AG20443 (cell line): ENCODE measurements around the gene HMCN2.
A peak's percentile ranks its signal among the peaks of the same experiment; 100 is the strongest.
"Not testable (repeated sequence)": the region's sequence is repeated elsewhere in the genome, so short reads cannot be mapped to it uniquely, and the experiment has no call there.

ENCODE experiments used
- DNase-seq: peaks from one replicate; pipeline ENCODE4 v3.0.0; 2012; ENCODE audit warnings: low spot score, mixed read lengths

The HMCN2 gene

DNA sequence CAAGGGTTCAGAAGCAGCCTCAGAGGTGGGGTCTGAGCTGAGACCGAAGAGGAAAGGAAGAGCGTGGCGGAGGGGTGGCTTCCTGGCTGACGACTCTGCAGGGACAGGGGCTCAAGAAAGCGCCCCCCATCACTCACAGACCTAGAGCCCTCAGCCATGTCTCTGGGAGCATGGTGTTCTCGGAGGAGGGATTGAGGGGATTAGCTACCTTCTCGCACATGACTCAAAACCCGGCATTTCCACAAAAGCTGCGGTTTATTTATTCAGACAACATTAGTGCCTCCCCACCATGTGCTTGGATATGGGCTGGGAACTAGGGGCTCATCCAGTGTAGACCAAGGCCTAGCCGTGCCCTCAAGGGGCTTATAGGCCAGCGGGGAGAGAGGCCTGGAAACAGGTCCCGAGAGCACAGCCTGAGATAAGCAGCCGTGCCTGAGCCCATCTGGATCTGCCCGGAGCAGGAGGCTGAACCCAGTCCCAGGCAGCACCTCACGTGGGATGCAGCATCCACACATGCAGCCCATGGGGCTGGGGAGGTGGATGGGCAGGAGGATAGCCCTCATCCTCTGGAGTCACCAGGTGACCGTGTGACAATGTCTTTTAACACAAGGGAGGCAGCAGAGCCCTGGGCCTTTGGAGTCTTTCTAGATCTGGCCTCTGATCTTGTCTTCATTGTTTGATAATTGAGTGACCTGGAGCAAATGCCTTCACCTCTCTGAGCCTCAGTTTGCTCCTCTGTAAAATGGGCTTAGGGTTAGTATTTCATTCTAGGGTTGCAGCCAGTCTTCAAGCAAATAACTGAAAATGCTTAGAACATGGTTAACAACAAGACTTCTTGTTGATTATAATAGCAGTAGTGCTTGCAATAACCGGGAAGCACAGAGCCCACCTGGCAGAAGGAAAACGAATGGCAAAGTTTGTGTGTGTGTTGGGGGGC is 878 bp upstream of the HMCN2 start:
- DNase-seq = peak; percentile 8

DNA sequence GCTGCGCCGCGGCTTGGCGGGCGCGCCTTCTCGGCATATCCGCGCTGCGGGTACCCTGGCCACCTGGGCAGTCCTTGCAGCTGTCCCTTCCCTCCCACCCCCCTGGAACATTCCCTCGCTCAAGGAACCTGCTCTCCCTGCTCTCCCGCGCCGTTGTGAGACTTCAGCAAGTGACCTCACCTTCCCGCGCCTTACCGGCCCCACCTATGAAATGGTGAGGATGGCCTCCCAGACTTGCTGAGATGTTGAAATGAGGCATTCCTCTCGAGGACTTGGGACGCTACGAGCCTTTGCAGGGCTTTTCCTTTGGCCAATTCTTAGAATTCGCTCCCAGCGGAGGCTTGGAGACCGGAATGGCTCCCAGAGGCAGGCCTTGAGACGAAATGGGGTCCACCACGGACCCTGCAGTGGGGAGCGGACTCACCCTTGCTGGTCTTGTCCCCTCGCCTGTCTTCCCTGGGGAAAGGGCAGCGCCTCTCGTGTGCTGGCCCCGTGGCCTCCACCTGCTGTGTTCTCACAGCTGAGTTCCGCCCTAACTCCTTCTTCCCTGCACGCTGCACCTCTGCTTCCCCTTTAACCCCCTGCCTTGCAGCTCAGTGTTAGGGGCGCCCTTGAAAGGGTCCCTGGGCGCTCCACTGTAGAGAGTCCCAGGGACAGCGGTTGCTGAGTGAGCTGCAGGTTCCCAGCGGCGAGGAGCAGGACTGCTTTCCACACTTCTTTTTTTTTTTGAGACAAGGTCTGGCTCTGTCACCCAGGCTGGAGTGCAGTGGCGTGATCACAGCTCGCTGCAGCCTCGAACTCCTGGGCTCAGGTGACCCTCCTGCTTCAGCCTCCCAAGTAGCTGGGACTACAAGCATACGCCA is 907 bp downstream of the HMCN2 start:
- DNase-seq = peak; percentile 22

DNA sequence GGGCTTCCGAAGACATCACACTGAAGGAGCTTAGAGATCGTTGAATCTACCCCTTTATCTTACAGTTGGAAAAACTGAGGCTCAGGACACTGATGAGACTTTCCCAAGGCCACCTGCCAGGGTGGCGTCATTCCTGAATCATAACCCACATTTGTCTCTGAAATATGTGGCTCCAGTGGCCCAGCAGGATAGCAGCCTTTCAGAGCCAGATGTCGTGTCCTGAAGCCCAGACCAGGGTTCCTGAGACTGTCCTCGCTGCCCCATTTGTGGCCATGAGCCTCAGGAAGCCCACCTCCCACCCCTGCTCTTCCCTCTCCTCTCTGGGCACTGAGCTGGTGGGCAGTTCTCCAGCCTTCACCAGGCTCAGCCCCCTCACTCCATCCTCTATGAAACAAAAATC is 2.4 kb downstream of the HMCN2 start:
- DNase-seq = peak; percentile 45

DNA sequence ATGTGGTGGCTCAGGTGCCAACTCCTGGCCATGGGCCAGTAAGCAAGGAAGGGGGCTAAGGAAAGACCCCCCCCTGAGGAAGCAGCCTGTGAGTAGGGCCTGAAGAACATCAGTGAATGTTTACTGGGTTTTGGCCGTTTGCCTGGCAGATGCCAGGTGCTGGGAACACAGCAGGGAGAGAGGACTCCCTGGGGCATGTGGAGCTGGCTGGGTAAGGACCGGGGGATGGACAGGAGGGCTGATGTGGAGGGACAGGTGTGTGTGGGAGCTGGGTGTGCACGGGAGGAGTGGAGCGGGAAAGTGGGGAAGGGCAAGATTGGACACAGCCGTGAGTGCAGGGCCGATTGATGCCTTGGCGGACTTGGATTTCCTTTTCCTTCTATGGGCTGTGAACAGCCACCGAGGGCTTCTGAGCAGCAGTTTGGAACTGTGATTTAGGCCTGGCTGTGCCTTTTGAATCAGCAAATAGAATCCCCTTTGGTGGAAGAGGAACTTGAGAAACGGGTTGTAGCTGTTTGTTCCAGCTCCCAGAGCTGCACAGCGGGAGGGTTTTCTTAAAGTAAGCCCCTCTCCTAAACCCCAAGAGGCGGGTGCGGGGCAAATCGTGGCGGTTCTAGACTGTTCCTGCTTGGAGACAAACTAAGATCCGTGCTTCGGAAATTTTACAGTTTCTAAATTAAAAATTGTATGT is 3.1 kb downstream of the HMCN2 start:
- DNase-seq = no peak

DNA sequence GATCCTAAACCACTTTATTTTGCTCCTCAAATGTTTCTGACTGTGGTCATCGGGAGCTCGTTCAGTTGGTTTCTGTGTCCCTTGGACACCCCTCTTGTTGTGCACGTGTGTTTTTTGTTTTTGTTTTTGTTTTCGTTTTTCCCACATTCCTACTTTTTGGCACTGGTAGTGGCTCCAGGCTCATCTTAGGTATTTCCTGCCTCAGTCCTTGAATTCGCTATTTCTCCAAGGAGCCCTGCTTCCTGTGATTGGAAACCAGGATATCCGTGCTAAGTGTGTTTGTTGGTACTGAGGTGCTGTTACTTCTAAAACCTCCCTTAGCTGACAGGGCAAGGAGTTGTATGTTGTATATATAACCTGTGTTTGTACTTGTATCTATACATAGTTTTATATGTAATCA is 5.9 kb downstream of the HMCN2 start:
- DNase-seq = no peak

DNA sequence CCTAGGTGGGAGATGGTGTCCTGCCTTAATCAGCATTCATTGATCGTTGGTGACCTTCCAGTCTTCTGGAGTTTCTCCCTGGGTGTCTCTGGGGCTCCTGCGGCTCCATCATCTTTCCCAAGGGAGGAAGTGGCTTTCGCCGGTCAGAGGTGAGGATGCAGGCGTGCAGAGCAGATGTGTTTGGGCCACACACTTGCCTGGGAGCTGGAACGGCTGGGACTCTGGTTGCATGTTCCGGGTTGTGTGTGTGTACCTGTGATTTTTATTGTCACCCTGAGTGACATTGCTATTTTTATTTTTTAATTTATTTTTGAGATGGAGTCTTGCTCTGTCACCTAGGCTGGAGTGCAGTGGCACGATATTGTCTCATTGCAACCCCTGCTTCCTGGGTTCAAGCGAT is 9.6 kb downstream of the HMCN2 start:
- DNase-seq = no peak

DNA sequence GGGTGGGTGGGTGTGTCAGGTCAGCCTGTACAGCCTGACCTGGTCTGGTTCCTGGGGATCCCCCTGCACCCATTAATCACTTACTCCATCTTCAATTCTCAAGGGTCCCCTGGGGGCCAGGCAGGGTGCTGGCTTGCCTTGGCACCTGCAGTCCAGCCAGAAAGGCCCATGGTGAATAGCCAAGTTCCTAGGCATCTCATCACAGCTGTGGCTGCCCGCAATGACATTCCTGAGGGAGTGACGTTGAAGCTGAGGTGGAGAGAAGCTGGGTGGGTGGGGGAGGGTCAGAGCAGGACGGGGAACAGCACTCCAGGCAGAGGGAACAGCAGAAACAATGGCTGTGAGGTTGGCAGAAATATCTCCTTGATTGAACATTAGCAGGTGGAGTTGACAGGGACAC is 10.6 kb downstream of the HMCN2 start:
- no peak for DNase-seq

DNA sequence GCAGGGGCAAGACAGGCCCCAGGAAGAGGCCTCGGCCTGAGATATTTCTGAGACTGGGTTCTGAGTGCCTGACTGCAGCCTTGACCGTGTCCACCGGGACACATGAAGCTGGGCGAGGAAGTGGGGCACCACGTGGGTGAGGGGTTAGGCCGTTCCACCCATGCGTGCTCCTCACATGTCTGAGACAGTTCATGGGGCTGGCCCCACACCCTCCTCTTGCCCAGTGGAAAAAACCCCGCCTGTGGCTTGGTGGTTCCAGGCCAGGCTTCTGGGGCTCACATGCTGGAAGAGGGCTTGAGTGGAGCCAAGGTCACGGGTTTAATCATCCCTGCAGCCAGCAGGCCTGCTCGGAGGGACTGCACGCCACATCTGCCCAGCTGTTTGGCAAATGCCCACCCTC is 11.4 kb downstream of the HMCN2 start:
- no peak for DNase-seq

DNA sequence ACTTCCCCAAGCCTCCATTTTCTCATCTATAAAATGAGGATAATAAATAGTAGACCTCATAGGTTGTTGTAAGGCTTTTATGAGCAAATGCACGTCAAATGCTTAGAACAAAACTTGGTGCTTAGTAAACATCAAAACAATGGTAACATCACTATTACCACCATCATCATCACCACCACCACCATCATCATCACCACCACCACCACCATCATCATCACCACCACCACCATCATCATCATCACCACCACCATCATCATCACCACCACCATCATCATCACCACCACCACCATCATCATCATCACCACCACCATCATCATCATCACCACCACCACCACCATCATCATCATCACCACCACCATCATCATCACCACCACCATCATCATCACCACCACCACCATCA is 12.0 kb downstream of the HMCN2 start:
- DNase-seq = not testable (repeated sequence)

DNA sequence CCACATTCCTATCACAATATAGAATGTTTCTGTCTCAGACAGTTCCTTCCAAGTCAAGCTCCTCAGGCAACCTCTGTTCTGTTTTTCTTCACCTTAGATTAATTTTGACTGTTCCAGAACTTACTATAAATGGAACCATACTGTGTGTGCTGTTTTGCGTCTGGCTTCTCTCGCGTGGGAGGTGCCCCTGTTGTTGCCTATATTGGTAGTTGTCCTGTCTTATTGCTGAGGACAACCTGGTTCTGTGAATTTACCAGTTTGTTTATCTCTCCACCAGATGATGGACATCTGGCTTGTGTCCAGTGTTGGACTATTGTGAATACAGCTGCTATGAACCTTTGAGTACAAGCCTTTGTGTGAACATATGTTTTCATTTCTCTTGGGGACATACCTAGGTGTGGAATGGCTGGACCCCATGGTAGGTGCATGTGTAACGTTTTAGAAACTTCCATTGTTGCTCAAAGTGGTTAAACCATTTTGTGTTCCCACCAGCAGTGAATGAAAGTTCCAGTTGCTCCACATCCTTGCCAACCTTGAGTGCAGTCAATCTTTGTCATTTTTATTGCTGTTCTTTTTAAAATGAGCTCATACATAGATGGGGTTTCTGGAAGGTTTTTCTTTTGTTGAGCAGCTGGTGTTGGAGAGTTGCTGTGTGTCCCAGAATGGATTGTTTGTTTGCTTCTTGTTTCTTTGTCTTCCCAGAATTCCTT is 18.1 kb downstream of the HMCN2 start:
- DNase-seq = no peak

DNA sequence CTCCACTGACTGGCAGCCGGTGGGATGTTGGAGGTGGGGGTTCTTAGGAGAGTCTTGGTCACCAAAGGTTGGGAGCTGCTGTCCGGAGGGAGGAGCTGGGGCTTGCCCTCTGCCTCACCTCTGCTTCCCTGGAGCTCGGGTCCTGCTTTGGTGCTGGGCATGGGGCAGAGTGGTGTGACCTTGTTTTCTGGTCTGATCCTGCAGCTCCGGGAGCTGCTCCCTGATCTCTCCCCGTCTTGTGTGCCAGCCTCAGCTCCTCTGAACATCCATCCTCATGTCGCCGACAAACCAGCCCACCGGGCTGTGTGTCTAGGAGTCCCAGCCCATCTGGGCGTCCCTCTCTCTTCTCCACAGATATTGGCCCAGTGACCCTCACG is 18.7 kb downstream of the HMCN2 start:
- no peak for DNase-seq

DNA sequence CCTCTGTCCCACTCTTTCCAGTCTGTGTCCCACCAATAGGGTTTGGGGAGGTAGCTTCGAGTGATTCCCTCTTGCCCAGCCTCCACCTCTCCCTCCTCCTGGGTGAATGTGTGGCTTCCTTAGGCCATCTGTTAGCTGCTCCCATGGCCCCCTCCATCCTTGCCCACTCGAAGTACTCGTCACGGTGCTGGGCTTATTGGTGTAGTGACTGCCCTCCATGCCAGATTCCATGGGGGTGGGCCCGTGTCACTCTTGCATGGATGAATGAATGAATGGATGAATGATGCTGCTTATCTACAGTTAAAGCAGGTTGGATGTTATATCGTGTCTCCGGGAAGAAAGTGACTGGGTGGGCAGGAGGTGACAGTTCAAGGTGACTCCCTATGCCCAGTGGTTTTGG is 19.1 kb downstream of the HMCN2 start:
- no peak for DNase-seq

DNA sequence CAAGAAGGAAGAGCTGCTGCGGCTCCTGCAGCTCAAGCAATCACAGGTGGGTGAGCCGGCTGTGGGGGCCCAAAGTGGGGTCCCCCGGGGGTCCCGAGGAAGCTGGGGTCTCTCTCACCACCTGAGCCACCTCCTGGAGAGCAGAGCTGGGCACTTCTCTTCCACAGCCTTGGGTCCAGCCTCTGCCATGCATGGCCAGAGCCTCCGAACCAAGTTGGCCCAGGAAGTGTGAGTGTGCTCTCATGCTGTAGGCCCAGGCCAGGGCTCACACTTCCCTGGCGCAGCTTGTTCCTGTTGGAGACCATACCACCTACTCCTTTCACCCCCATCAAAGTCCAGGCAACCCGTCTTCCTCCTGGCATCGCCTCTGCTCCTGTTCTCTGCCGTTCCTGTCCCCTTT is 19.7 kb downstream of the HMCN2 start:
- DNase-seq = no peak

DNA sequence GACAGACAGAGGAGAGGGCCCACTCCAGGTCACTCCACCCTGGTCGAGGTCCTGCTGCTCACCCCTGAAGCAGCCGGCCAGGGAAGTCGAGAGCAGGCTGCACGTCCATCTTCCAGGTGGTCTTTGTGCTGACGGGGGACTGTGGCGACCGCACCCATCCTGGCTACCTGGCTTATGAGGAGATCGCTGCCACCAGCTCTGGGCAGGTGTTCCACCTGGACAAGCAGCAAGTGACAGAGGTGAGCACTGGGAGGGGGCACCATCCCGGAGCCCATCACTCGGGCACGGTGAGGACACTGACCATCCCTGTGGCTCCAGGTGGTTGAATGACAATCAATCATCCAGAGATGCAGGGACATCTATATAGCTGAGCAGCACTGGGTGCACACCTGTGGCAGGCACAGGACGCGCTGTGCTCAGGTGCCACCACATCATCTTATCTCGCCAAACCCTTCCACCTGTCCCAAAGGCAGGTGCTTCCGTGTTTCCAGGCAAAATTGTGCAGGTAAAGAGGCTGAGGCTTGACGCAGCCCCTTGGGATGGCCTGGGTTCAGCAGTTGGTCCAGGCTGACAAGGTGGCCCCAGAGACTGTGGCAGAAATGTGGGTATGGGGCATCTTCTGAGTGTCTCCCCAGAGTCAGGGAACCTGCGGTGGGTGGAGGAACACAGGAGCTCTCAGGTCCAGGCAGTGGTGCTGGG is 20.7 kb downstream of the HMCN2 start:
- no peak for DNase-seq

DNA sequence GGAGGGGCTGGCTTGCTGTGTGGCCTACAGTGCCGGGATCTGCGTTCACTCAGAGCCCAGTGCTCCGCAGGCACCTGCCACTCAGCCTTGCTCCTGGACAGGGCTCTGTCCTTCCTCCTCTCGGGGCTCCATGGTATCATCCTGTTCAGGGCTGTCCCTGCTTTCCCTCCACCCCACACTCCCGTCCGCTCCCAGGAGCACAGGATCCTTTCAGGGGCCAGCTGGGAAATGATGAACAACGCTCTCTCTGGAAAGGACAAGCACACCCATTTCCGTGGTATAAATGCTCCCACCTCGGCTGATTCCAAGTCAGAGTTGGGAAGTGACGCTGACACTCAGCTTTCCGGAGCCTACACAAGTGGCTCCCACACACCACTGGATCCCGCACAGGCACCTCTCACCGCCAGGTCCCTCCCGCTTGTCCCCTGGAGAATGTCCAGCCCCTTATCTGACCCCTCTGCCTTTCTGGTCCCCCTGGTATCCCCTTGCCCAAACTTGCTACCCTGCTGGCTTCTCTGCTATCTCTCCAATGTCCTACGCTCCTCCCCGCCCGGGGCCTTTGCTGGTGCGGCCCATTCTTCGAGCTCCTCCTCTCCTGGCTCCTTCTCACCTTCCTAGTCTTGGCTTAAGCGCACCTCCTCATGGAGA is 21.3 kb downstream of the HMCN2 start:
- DNase-seq = no peak

DNA sequence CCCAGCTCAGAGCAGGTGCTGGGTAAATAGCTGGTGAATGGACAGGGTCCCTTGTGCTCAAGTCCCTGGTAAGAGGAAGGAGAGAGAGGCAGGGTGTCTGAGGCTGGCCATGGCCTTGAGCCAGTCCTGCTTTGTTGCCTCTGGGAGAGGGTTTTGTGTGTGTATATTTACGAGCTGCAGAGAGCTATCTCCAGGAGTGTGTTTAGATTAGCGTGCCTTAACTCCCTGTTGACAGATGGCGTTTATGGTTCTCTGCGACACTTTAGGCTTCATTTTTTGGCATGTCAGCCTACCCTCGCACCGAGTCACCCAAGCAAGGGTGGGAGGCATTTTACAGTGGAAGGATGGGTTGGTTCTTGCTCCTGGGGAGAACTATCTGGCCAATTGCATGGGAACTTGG is 22.2 kb downstream of the HMCN2 start:
- DNase-seq = no peak

DNA sequence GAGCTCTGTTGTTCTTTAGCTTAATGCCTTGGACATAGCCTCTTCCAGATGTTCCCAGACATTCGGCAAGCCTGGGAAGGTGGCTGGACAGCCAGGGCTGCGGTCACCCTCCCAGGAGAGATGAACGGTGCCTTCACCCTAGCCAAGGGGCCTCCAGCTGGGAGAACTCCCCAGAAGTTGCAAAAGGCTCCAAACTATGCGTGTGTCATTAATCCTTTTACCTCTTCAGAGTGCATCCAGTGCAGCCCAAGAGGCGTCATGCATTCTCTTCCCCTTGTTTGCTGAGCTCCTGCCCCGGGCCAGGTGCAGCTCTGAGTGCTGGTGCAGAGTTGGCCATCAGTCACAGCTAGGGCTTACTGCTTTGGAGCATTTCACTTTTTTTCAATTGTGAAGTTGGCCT is 22.8 kb downstream of the HMCN2 start:
- no peak for DNase-seq

DNA sequence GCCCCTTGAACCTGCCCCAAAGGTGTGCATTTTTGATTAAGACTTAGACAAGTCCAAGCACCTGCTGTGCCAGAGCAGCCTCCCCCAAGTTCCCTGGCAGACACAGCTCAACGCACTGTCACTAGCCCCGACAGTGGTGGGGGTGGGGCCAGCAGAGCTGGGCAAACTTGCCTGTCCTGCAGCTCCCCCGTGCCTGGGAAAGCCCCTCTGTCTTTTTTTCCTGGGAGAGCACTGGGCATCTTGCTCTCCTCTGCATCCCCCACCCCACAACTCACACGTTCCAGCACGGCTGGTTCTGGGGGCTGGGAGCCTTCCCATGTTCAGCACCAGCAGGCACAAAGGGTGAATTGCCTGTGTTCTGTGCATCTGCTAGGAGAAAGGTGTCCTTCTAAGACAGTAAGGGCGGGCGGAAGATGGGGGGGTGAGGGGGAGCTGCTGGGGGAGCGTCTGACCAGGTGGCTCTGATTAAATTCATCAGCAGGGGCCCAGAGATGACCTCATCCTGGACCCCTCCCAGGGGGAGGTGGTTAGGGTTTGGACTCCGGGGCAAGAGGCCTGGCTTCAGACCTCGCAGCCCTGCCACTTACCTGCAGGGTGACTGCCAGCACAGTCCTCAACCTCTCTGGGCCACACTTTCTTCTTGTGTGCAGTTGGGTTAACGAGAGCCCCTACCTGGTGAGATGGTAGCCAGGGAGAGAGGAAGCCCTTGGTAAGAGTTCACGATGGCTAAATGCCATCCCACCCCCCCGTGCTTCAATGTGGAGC is 23.5 kb downstream of the HMCN2 start:
- no peak for DNase-seq

DNA sequence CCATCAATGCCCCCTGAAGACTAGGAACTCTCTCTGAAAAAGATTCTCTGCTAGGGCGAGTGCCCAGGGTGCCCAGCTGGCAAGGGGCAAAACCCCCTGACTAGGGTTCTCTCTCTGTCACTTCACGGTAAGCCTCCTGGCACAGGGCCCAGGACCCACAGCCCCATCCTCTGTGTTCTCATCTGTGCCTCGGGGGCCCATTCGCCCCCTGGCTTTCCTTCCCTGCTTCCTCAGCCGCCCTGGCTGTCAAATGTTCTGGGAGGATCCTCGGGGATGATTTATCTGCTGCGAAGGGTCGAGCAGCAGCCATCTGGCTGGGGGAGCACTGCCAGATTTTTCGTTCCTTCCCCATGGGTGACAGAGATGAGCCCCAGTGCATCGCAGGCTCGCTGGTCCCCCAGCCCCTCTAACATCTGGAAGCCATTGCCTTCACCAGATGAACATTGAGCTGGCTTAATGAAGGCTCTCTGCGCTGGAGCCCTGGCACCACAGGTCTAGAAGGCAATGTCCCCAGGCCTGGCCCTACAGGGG is 24.2 kb downstream of the HMCN2 start:
- no peak for DNase-seq
